Activated CD4-positive, CD25-positive, alpha-beta regulatory T cell (primary cell): Measurements from ENCODE around the gene SIAH1.
A peak's percentile ranks its signal among the peaks of the same experiment; 100 is the strongest.
"Not testable (repeated sequence)": the region's sequence is repeated elsewhere in the genome, so short reads cannot be mapped to it uniquely, and the experiment has no call there.

ENCODE experiments used
- DNase-seq, 4 experiments: peaks; one replicate each; lab custom pipeline; 2025; lab: John Stamatoyannopoulos, UW

SIAH1 gene

DNA sequence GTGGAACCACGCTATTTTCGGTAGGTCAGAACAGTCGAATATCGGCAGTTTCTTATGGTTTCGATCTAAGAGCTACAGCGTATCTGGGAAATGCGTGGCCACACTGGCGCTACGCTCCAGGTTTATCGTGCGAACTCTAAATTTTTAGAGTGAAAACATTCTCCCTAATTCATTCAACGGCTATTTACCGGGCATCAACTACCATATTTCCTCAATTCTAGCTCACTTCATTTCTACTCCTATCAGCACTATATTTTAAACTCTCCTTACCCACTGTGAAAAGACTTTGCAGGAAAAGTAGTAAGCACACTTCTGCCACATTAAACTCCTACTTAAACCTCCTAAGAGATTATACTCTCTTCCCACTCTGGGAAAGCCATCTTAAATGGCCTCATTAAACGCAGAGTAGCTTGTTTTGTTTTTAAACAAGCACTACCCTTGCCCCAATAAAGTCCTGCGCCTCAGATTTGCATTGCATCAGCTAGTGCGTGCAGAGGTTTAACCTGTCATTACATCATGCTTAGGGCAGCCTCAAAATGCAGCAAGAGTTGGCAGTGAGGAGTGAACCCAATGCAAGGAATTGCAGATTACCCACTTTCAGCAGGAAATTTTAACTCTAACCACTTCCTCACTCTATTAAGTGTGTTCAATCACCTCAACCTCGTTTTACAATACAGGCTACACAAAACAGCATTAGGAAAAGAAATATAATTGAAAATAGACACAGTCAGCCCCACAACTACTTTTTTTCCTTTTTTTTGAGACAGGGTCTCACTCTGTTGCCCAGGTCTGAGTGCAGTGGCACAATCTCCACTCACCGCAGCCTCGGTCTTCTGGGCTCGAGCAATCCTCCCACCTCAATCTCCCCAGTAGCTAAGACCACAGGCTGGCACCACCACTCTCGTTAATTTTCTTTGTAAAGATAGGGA is 18.8 kb downstream of the SIAH1 start:
- DNase-seq: no peak

DNA sequence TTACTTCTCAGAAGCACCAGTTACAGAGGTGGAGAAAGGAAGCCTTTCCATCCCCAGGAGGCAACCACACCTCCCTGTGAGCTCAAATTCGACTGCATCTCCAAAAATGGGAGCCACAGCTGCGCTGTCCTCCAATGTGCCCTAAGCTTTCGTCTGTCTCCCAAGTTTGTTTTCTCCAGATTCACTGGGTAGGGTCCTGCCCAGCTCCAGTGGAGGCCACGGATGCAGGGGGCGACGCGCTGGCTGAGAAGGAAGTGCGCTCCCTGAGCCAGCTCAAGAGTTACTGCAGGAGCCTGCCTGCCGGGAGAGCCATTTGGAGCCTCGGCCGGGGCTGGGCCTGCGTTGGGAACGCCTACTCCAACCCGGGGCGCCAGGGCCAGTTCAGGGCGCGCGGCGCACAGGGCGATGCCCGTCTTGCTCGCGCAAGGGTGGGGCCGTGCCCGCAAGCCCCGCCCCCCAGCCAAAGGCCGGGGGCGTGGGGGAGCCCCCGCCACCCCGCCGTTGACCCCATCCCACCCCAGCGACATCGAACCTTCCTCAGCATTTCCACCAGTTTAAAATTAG is 19.5 kb downstream of the SIAH1 start:
- DNase-seq: peak; percentile 46 to 61 (median 56)

DNA sequence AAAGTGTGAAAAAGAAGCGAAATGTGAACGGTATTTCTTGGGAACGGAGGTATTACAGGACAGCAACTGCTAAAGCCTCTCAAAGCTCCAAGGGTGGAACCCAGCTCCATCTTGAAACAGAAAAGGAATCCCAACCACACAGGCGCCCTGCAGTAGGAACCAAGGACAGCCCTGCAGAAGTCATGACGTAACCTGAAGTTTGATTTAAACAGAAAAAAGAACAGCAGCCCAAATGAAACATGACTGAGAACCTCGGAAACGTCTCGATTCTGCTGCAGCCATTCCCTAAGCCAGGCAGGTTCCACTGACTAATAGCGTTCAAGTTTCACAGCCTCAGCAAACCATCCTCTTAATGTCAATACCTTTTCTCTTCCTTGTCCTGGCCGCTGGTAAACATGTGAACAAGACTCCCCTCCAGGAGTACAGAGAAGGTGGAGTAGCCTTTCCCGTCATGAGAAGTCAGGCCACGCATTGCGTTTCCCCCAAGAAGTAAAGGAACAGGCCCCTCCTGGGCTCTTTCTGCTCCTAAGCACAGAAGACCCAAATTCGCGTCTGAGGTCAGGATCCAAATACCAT is 20.1 kb downstream of the SIAH1 start:
- DNase-seq: no peak

DNA sequence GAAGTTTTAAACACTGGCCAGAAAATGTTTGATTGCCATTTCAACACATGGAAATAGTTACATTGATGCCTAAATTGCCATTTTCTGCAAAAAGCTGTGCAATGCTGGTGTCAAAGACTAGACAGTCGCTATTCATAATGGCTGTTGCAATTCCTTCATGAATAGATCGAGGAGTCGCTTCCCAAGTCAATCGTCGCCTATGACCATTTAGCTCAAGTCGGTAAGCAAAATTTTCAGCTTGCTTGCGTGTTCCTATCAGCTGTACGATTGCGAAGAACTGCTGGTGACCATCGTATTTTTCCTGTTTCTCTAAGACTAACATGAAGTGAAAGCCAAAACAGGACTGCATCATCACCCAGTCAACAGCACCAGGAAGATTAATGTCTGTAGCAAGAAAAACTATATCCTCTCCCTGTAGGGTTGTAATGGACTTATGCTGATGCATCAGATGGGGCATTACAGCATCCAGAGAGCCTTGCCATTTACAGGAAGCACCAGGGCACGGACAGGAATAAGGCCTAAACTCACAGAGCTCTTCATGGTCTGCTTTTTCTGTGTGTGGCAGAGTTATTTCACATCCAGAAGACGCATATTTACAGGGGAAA is 23.6 kb downstream of the SIAH1 start:
- DNase-seq: no peak

DNA sequence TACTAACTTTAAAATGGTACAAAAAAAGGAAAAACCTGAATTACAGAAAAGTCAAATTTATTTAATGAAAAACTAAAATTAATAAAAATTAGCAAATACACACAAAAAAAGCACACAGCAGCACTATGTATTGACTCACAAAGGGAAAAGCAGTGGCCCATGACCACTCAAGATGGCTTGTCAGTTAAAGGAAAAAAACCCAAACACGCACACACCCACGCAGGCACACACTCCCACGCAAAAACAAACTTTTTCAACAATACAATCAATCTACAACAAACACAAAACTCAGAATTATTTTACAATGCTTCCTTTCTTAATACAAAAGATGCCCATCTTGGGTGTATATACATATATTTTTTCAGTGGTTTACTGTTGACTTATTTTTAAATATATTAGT is 24.2 kb downstream of the SIAH1 start:
- no peak for DNase-seq

DNA sequence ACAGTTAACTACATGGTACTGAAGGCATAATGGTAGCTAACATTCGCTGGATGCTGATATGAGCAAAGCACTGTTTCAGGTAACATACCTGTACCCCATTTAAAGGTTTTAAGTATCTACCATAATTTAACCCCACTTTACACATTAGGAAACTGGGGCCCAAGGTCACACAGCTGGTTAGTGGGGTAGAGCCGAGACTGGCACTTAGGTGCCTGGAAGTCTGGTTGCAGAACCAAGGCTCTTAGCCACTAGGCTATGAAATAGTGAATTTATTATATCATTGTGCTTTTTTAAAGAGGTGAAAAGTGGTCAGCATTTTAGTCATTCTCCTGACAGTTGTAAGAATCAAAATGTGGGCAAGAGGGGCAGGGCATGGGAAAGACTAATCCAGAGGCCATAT is 25.2 kb downstream of the SIAH1 start:
- no peak for DNase-seq

DNA sequence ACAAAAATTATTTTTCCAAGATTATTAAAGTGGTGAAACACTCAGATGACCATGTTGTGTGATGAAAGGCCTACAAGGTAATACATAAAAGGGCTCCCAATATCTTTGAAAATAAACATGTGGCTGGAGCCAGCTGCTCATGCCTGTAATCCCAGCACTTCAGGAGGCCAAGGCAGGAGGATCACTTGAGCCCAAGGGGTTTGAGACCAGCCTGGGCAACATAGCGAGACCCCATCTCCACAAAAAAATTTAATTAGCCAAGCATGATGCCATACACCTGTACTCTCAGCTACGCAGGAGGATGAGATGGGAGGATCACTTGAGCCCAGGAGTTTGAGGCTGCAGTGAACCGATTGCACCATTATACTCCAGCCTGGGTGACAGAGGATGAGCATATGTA is 26.8 kb downstream of the SIAH1 start:
- no peak for DNase-seq

DNA sequence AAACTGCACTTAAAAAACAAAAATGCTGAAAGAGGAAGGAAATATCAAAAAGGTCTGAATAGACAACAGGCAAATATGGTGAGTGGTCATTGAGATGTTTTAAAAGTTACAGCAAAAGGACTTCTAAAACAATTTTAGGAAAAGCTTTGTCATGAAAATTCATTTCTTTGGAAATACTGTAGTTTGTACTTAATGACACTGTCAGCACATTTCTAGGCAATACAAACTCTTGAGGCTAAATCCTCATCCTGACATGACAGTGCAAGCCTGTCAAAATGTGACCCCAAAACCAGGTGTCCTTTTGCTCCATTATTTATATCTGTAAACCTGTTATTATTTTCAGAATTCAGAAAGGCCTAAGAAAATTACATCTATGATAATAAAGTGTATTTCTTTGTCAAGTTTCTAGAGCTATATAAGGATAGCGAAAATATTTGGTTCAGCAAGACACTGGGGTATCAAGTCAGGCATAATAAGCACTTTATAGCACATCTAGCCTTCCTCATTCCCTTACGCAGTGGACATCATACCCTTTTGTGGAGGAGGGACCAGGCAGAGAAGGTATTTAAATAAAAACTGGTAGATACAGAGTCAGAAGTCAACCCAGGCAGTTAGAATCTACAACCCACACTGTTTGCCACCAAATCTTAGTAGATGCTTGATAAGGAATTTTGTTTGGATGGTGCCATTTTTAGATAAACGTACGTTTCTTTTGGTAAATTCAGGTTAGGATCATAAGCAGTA is 28.4 kb downstream of the SIAH1 start:
- DNase-seq: no peak

DNA sequence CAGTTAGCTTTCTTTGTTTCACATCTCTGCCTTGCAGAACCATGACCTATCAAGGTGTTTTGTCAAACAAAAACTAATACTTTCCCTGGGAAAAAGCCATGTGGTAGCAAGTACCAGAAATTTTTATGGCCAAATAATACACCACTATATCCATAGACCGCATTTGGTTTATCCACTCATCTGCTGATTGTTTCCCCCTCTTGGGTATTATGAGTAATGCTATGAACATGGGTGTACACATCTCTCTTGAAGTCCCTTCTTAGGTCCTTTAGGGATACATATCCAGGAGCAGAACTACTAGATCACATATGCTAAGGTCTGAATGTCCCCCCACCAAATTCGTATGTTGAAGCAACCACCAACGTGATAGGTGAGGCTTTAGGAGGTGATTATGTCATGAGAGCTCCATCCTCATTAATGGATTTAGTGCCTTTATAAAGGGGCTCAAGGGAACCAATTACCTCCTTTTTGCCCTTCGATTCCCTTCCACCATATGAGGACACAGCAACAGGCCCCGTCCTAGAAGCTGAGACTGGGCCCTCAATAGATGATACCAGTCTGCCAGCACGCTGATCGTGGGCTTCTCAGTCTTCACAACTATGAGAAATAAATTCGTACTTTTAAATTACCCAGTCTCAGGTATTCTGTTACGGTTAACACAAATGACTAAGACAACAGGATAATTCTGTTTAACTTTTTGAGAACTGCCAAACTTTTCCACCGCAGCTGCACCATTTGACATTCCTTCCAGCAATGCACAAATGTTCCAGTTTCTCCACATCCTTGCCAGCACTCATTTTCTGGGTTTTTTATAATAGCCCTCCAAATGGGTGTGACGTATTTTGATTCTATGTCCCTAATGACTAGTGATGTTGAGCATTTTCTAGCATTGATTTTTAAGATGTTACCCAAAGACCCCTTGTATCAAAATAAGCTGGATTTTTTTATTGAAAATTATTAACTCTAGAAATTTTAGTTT is 30.0 kb downstream of the SIAH1 start:
- DNase-seq: no peak

DNA sequence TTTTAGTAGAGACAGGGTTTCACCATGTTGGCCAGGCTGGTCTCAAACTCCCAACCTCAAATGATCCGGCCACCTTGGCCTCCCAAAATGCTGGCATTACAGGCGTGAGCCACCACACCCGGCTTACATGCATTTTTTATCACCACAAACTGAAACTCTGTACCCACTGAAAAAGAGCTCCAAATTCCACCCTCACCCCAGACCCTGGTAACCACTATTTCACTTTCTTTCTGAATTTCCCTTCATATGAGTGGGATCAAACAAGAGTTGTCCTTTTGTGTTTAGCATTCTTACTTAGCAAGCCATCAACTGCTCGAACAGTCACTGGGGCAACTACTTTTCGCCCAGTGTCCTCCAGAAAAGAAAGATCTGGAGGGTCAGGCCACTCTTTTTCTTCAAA is 30.8 kb downstream of the SIAH1 start:
- not testable (repeated sequence) for DNase-seq

DNA sequence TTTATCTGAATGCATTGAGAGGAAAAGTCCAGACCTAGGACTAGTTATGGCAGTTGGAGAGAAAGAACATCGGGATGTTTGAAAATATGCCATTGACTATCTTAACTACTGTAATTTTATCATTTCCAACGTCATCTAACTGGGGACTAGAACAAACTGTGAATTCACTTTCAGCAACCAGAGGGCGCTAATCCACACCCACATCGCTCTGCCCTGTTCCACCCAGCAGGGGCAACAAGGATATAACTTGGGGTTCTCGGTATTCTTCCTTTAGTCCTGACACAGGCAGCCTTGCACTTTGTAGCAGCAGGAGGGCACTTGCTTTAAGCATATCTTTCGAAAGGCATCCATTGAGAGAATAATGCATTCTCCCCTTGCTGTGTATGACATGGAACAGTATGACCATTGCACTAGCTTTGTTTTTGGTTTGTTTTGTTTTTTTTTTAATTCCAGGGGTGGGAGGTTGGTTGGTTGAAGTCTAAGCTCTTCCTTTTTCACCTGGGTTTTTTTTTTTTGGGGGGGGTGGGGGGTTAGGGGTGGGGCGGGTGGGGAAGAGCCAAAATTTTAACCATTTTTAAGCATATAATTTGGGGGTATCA is 31.5 kb downstream of the SIAH1 start:
- peak; percentile 18 to 34 (median 24) for DNase-seq

DNA sequence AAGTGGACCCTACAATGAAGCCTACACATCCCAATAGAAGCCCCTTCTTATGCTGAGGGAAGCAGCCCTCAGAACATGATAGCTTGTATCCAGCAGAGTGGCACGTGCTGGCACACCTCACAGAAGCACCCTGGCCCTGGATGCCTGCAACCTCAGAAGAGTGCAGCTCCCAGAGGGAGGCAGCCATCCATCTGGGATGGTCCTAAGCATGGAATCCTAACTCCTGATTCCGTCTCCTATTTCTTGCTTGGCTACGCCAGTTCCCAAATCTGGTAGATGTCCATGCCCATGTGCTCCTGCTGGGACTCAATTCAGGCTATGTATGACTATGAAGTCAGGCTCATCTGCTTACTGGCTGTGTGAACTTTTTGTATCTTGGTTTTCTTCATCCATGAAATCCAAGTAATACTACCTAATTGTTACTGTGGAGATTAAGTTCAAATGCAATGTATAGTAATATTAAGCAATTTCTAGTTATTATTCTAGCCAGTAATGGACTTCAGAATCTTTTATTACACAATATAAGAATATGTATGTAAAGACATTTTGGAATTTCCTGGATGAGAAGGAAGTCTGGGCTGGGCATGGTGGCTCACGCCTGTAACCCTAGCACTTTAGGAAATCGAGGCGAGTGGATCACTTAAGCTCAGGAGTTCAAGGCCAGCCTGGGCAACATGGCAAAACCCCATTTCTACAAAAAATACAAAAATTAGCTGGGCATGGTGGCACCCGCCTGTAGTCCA is 32.4 kb downstream of the SIAH1 start:
- DNase-seq: no peak

DNA sequence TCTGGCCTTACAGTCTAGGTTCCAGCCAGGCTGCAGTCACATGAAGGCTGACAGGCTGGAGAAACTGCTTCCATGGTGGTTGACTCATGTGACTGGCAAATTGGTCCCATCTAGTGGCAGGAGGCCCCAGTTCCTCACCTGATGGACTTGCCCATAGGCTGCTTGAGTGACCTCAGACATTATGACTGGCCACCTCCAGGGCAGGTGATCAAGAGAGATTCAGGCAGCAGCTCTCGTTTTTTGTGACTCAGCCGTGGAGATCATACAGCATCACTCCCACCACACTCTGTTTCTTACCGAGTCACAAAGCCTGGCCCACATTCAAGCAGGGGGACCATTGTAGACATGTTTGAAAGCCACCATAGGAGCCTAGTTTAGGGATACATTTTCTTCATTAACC is 34.5 kb downstream of the SIAH1 start:
- no peak for DNase-seq

DNA sequence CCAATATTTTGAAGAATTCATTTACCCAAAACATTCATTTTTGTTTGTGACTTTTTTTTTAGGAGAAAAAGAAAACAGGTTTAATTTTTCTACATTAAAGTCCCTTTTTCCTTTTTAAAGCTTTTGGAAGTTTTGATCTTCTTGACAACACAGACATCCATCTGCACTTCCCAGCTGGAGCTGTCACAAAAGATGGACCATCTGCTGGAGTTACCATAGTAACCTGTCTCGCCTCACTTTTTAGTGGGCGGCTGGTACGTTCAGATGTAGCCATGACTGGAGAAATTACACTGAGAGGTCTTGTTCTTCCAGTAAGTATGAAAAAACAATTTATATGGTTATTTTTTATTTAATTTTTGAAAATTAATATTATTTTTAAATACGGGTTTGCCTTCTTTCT is 37.2 kb downstream of the SIAH1 start:
- no peak for DNase-seq

DNA sequence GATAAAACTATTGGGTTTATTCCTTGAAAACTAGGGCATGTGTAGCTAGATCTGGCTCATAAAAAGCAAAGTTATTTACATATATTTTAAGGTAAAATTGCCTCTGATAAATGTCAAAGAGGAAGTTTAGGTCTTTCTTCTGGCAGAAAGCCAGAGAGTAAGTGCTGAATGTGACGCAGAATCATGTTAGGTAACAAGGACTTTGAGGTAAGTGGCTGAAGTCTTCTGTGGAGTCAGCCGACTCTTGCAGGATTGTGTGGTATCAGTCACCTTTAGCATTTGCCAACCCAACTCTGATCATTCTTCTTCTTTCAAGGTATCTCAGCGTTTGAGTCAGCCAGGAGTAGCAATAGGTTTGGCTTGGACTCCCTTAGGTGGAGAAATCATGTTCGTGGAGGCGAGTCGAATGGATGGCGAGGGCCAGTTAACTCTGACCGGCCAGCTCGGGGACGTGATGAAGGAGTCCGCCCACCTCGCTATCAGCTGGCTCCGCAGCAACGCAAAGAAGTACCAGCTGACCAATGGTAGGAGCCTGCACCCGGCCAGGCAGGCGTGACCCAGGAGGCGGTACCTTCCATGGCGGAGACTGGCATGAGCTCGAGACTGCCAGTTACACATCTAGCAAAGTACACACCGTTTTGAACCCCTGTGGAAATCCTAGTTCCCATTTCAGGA is 37.9 kb downstream of the SIAH1 start:
- DNase-seq: no peak

DNA sequence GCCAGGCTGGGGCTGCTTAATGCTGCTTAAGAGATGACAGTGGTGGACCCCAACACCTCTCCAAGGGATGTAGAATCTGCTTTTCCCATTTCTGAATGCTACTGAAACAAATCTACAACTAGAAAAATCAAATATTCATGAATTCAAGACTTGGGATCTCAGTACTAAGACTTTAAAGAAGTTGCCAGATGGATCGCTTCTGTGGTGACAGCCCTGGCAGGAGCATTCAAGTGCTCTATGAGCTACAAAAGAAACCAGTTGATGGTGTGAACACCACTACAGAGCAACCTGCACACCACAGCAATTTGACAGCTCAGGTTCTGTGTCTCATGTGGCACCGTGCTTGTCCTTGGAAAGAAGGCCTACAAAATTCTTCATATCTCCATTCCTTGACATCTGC is 42.6 kb downstream of the SIAH1 start:
- DNase-seq: no peak

DNA sequence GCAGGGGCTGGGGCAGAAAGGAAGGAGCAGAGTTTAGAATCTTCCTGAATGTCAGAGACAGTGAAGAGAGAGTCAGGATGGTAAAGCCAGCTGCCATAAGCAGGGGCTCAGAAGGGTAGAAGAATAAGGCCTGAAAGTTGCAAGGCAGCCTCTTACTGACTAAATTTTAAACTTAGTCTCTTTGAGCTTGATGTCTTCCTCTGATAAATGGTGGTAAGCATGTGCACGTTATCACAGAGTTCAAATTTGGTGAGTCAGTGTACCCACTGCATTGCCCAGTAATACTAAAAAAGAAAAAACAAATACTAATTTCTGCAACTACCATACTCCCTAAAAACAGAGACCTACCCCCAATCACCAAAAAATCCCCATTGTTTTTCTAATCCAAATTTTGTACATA is 45.2 kb downstream of the SIAH1 start:
- DNase-seq: no peak

DNA sequence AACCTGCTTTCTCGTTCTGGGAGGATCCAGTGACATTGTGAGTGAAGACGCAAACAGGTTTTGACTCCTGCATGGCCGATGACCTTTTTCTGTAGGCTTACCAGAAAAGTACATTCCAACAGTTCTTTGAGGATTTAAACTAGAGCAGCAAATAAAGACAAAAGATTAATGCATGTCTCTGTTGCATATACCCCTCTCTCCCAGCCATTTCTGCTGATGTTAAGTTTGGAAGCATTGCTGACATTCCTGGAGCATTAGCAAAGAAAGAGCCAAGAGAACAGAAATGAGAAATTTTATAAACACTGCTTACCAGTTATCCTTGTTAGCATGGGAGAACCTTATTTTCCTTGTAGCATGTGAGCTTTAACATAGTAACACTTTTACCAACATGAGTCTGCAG is 49.3 kb downstream of the SIAH1 start:
- DNase-seq: no peak

DNA sequence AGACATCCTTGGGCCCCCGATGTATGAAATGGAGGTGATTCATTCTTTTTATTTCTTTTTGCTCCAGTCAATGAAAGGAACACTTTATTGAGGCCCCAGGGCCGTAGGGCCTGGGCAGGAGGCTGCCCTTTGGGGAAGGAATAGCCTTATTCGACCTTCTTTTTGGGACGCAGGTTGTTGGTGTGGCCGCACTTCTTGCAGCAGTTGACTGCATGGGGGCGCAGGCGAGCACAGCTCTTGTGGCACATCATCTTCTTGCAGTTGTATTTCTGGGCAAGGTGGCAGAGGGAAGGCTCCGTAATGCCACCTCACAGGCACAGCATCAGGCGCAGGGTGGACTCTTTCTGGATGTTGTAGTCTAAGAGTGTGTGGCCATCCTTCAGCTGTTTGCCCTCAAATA is 50.9 kb downstream of the SIAH1 start:
- DNase-seq: no peak
